HG03064 (cell line): Measurements from ENCODE around the gene WNT7A.

Experiments
- ATAC-seq: cut with Tn5 transposase; IDR thresholded peaks from one replicate; pipeline ENCODE4 v1.9.1; 2021; ENCODE audit warnings: low read depth; ENCODE audit not compliant: unreplicated experiment

WNT7A gene

DNA sequence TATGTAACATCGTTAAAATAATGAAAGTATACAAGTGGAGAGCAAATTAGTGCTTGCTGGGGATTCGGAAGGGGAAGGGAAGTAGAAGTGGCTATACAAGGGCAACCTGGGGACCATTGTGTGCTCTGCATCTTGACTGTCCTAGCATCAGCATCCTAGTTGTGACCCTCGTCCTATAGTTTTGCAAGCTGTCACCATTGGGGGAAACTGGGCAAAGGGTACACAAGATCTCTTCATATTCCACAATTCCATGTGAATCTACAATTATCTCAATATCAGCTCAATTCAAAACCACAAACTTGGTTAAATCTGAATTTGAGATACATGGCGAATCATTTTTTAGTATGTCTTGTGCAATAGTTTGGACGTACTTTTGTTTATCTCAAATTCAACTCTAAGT lies 30.9 kb downstream of the WNT7A start:
- no peak for ATAC-seq

DNA sequence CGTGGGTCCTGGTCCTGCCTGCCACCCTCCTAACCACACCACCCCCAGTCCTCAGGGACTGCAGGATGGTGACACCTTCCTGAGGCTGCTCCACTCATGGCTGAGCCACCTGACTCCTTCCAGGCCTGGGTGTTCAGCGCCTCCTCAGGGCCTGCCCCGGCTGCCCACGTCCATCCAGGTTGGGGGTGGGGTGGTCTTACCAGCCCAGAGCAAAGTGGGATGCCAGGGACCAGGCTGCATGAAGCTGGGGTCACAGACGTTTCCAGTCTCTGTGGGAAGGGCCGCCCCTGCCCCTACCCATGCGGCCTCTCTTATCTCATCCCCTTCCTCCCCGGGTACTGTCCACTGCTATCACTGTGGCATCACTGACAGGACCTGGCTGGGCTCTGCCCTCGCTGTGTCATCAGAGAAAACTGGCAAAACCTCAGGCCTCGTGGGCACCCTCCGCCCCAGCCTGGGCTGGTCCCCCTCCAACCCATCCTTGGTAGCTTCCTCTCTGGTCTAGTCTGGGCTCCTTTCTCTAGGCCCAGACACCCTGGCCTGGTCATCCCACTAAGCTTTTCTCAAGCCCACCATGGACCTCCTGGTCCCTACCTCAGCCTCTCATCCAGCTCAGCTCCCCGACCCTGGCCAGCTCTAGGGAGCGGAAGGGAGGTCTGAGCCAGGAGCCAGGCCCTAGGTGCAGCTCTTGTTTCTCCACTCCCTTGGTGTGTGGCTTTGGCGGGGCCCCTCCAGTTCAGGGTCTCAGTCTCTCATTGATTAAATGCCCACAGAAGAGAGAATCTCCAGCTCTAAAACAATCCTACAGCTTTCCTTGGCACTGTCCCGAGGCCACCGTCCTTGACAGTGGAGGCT lies 32.9 kb downstream of the WNT7A start:
- no peak for ATAC-seq

DNA sequence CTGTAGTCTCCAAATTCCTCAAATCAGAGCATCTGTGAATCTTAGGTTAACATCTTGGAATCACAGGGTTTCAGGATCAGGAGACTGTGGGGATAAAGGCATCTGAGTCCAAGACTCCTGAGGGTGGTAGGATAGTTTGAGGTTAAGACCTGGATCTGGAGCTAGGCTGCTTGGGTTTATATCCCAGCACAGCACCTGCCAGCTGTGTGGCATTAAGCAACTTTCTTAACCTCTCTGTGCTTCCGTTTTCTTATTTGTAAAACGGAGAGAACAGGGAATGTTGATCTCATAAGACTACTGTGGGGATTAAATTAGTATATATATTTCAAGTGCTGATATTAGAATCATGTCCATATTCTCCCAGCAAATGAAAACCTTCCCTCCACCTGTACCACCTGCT lies 33.6 kb downstream of the WNT7A start:
- ATAC-seq = no peak

DNA sequence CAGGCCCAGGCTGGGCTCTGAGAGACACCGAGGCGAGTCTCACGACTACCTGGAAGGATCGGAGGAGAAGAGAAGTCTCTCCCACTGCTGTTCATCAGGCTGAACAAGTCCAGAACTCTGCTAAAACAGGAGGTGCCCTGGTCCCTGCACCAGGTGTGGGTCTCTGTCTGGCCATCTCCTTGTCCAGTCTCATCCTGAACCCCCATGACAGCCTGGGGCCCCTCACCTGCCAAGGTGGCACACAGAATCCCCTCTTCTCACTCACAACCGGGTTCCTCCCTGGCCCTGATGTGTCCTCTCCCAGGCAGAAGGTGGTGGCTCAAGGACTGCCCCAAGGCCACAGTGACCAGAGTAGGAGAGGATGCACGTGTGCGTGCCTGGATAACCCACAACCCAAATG lies 34.1 kb downstream of the WNT7A start:
- no peak for ATAC-seq

DNA sequence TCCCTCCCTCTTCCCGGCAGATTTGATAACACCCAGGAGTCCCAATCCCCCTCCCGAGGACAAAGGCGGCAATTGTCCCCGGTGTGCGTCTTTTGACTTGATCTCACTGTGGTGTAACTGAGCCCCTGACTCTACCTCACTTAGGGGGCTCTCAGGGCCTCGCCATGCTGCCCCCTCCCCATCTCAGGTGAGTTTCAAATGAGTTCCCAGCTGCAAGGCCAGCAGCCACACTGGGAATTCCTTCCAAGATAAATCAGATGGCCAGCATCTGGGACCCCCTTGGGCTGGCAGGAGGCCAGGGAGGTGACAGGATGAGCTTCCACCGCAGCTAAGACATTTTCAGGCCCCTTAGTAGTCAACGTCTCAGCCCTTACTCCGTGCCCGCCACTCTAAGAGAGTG lies 35.0 kb downstream of the WNT7A start:
- ATAC-seq = no peak

DNA sequence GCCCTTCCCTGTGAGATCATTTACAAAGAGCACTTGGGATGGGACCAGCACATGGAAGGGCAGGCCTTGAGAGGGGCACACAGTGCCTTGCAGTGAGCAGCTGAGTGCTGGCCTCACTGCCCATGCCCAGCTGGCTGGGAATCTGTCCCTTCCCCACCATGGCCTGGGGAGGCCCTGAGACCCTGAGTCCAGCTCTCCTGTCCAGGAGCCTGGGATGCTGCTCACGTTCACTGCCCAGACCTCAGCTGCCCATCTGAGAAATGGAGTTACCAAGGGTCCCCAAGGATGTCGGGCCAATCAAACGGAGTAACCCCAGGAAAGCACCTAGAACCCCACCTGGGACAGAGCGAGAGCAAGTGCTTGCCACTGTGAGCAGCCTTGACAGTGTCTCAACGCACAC lies 35.6 kb downstream of the WNT7A start:
- no peak for ATAC-seq

DNA sequence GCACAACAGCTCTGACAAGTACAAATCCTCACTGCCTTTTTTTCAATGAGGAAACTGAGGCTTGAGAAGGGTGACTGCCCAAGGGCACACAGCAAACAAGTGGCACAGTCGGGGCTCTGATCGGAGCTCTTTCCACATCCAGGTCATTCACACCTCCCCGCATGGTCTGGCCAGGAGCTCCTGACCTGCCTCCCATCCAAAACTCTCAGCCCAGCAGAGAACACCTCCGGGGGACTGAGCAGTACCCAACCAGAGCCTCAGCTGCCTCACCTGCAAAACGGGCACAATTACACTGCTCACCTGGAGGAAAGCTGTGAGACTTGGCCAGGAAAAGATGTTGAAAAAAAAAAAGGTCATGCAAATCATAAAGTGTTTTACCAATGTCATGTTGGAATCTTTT lies 36.5 kb downstream of the WNT7A start:
- ATAC-seq = no peak

DNA sequence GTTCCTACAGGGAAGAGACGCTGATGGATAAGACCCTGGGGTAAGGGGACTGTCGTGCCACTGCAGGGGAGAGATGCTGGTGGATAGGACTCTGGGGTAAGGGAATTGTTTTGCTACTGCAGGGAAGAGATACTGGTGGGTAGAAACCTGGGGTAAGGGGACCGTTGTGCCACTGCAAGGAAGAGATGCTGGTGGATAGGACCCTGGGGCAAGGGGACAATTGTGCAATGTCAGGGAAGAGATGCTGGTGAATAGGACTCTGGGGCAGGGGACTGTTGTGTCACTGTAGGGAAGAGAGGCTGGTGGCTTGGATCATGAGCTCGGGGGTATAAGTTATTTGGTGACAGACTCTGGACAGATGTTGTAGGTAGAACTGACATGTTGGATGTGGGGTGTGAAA lies 37.6 kb downstream of the WNT7A start:
- no peak for ATAC-seq

DNA sequence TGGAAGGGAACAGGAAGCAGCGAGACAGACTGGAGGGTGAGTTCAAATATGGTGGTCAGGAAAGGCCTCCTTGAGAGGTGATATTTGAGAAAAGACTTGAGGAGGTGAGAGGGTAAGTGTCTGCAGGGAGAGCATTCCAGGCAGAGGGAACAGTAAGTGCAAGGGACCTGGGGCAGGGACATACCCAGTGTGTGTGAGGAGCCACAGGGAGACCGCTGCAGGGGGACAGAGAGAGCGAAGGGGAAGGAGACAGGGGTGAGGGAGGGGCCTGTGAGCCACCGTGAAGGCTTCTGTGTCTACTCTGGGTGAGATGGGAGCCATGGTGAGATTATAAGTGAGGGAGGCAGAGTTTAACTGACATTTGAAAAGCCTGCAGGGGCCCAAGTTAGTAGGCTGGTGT lies 38.0 kb downstream of the WNT7A start:
- ATAC-seq = no peak

DNA sequence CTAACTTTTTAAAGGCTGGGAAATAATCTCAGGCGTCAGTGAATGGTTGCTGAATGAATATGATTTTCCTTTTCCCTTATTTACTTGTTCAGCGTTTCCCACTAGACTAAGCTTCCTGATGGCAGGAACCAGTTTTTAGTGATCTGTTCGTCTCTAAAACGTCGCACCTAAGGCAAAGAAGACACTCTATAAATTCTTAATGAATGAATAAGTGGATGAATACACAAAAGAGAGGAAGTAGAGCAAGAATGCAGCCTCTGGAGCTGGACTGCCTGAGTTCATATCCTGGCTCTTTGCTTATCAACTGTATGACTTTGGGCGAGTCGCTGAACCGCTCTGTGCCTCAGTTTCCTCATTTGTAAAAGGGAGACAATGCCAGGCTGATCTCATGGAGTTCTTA lies 38.7 kb downstream of the WNT7A start:
- no peak for ATAC-seq

DNA sequence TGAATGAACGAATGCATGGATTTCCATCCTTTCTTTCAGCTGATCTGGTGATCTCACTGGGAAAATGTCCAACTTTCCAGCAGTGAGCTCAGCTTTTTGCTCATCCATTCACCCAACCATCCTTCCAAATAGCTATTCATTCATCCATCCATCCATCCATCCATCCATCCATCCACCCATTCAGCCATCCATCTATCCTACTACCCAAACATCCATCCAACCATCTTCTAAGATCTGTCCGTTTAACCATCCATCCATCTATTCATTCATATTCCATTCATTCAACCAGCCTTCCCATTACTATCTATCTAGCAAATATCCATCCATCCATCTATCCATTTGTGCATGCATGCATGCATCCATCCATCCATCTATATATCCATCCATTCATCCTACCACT lies 39.4 kb downstream of the WNT7A start:
- no peak for ATAC-seq

DNA sequence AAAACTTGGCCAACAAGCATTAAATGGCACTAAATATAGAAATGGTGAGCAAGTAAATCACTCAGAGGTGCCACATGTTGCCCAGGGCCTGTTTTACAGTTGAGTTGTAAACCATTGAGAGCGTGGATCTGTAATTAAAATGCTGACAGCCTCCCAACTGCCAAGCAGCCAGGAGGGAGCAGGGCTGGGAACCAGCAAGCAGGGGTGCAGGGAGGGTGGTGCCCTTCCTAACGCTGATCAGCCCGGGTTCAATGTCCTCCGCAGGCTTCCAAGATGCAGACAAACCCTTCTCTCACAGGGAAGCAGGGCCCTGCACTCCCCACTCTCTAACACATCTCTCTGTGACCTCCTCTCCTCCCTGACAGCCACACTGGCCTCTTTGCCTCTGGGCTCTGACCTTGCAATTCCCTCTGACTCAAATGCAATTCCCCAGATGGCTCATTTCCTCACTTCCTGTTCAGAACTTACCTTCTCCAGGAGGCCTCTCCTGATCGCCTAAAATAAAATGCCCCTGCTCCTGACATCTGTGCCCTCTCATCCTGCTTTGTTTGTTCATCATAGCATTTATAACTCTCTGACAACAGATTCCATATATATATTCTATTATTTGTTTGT lies 40.0 kb downstream of the WNT7A start:
- no peak for ATAC-seq

DNA sequence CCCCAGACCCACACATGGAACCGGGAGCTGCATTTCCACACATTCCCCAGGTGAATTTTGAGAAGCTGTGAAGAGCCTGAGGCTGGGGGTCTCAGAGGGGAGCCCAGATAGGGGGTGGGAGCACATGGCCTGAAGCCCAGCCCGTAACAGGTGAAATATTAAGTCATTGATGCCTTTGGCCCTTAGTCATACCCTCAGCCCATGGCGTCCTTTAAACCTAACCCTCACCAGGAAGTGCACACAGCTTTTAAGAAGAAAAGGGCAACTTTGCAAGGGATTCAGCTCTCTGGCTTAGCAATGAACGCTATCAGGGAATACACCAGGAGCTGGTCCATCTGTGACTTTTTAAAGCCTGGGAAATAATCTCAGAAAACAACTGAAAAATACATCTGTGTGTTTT lies 40.6 kb downstream of the WNT7A start:
- no peak for ATAC-seq

DNA sequence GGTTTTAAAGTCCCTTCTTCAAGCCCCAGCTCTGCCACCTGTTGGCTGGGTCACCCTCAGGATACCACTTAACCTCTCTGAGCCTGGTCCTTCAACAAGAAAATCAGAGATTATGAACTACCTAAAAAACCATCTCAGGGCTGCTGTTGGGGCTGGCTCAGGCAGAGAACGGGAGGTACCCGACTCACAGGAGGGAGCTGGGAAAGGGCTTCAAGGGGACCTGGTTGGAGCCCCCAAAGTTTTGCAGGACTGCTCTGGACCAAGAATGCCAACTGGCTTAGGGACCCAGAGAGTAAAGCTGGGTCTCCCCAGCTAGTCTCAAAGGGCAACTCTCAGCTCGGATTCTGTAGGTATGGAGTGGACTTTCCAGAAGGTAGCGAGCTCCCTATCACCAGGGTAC lies 41.5 kb downstream of the WNT7A start:
- ATAC-seq = no peak

DNA sequence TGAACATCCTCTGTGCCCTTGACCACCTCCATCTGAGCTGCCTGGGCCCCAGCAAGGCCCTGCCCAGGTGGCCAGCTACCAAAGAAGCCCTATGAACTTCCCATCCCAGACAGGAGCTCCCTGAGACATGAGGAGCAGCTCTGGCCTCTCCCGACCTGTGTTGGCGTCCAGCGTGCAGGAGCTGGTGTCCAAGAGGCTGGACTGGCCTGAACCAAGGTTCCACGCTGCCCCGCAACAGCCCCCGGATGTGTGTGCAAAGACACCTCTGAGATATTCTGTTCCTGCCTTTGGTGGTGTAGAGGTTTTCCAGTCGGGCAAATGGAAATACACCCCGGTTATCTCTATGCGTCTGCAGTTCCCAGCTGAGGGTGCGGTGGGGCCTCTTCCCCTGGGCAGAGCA lies 42.1 kb downstream of the WNT7A start:
- ATAC-seq = no peak

DNA sequence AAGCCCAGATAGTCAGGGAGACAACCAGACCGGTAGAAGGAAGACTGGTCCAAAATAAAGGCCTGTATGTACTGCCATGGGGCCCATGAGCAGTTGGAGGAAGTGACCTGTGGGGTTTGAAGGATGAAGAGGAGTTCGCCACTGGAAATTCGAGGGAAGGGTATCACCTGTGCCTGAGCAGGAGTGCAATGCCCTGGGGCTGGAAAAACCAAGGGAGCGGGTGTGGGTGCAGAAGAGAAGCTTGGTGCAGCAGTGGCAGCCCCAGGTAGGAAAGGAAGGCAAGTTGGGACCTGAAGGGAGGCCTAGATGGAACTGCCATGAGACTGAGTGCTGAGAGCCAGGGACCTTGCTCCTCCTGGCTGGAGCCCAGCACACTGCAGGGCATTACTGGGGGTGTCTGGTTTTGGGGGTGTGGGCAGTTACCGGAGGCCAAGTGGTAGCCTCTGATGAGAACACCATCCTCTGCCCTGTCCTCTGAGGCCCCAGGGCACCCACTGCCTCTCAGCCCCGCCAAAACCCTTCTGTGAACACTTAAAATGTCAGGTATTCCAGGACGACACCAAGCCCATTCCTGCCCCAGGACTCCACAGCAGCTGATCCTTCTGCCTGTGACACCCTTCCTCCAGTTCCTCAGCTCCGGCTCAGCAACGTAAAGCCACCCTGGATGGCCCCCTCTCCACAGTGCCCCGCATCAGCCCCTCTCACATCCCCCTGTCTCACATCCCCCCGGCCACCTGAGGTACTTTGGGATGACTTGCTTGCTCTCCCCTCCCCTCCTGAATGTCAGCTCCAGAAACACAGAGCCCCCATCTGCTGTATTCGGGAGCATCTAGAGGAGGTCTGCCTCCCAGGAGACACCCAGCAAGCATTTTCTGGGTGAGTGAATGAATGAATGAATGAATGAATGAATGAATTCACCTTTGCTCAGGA lies 42.9 kb downstream of the WNT7A start:
- no peak for ATAC-seq

DNA sequence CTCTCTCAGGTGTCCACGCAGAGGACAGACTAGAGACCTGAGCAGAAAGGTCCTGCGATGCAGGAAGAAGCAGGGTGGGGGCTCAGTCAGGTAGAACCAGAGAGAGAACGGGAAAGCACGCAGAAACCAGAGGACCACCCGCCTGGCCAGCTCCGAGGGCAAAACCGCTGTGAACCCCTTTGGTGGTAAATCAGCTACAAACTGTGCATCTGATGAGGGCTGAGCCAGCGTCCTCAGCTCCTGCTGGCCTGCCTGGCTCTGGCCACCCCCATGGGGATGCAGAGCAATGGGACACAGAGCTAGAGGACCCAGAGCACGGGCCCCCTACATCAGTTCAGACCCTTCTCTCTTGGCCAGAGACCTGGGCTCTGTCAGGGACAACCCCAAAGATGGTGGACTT lies 44.6 kb downstream of the WNT7A start:
- ATAC-seq = no peak

DNA sequence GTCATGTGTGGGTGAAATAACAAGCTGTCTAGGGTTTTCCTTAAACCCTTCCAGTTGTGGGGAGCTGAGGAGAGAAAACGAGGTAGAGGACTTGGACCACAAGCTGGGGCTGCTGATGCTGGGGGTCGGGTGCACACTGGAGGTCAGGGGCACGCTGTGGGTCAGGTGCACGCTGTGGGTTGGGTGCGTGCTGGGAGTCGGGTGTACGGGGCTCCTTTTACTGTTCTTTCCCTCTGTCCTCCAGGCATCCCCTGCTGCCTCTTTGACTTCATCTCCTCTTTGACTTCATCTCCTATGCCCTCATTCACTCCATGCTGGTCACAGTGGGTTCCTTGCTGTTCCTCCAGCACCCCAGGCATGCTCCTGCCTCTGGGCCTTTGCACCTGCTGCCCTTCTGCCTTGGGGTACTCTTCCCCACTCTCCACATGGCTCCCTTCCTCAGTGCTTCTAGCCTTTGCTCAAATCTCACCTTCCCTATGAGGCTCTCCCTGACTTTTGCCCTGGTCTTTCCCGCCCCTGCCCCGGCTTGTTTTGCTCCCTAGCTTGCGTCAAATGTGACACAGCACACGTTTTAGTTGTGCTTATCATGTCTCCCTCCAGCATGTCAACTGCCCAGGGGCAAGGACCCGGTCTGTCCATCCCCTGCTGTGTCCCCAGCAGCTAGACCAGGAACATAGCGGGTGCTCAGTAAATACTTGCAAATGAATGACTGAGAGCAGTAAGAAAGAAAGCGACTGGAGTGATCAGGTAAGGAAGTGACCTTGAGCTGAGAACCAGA lies 45.4 kb downstream of the WNT7A start:
- no peak for ATAC-seq

DNA sequence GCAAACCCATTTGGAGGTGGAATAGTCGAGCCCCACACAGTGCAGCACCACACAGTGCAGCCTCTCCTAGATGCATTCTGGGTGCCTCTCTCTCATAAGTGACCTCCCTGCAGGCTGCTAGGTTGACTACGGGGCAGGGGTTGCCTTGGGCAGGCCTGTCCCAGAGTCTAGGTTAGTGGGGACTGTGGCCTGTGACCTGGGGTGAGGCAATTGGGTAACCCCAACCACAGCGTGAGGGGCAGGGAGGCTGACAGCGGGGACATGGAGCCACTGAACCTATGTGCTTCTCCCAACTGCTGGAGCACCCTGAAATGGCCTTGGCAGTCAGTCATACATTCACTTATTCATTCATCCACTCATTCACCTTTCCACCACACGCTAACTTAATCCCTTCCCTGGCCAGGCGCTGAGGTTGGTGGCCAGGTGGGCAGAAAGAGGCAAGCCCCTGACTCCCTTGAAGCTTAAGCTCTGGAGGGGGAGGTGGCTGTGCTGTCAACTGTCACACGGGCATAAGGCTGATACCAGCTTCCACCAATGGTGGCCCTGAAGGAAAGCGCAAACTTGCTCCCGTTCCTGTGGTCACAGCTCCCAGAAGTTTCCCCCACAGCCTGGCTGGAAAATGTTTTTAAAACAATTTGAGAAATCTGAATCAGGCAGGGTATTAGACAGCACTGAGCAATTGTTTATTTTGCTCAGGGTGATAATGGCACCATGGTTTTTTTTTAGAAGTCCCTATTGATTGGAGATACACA lies 46.2 kb downstream of the WNT7A start:
- no peak for ATAC-seq

DNA sequence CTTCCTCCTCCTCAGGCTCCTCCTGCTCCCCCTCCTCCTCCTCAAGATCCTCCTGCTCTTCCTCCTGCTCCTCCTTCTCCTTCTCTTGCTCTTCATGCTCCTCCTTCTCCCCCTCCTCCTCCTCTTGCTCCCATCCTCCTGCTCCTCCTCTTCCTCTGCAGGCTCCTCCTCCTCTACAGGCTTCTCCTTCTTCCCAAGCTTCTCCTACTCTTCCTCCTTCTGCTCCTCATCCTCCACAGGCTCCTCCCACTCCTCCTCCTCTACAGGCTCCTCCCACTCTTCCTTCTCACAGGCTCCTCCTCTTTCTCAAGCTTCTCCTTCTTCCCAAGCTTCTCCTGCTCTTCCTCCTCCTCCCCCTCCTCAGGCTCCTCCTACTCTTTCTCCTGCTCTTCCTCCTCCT lies 47.7 kb downstream of the WNT7A start:
- no peak for ATAC-seq
